Measurements from ENCODE around the gene PAN2.

The PAN2 gene

GRCh38 chr12:56374726-56375597 is 41.2 kb upstream of the PAN2 start:
- no peak overlapping the region for H3K27ac ChIP-seq
- no peak for TF ChIP-seq CTCF (conservative IDR thresholded peaks at IDR 0.05)

GRCh38 chr12:56373515-56373914 is 39.7 kb upstream of the PAN2 start:
- no peak for TF ChIP-seq CTCF (conservative IDR thresholded peaks at IDR 0.05)
- H3K27ac ChIP-seq: no peak overlapping the region

DNA sequence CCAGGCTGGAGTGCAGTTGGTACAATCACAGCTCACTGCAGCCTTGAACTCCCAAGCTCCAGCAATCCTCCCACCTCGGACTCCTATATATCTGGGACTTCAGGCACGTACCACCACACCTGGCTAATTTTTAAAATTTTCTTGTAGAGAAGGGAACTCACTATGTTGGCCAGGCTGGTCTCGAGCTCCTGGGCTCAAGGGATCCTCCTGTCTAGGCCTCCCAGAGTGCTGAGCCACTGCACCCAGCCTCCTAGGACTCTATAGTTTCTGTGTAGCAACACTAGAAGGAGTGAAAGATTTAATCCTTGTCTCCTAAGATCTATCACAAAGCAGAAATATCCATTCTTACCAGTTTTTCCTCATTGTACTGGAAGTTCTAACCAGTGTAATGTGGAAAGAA is 33.1 kb upstream of the PAN2 start:
- no peak overlapping the region for H3K27ac ChIP-seq
- TF ChIP-seq CTCF (conservative IDR thresholded peaks at IDR 0.05): no peak

GRCh38 chr12:56362130-56363059 is 28.6 kb upstream of the PAN2 start, which contains the start of gene APOF:
Gene APOF (minus strand): TSS chr12:56362857. CDS start chr12:56362745, 112 bp downstream.
- no peak for TF ChIP-seq CTCF (conservative IDR thresholded peaks at IDR 0.05)
- peak within 1 kb of the TSS; percentile 93 for H3K27ac ChIP-seq

DNA sequence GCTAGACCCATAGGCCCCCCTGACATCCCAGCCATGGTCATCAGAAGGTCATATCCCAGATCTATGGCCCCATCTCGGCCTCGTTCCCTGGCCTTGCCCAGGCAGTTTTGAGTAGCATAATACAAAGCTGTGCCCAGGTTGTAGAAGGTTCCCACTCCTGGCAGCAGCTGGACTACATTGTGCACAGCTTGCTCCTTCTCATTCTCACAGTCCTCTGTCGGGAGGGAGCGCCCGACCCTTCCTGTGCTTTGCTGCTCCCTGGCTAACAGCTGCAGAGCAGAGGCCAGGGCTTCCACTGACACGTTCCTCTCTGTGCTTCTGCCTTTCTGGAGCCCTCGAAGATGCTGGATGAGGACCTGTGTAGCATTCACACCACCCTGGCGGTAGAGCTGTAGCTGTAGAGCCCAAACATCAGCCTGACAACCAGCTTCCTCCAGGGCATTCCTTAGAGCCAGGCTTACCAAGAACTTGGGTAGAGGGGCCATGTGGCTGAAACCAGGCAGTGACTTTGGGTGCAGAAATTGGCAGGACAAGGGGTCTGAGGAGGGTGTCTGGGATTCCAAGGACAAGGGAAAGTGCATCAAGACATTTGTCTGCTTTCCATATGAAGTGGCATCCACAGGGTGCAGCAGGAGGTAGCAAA is 27.8 kb upstream of the PAN2 start:
- no peak for TF ChIP-seq CTCF (conservative IDR thresholded peaks at IDR 0.05)
- H3K27ac ChIP-seq: peak overlapping the region; percentile 93

- no peak for TF ChIP-seq CTCF (conservative IDR thresholded peaks at IDR 0.05)
- peak within 1 kb of the TSS; percentile 93 for H3K27ac ChIP-seq
Observed at GRCh38 chr12:56359851-56360767, 26.3 kb upstream of the PAN2 start, which contains the start of gene STAT2. Gene STAT2 (minus strand): TSS chr12:56360107. CDS start chr12:56356571, 3,536 bp downstream.

Data from VCaP (cell line).